ENCODE results near the gene RPL18.

DNA sequence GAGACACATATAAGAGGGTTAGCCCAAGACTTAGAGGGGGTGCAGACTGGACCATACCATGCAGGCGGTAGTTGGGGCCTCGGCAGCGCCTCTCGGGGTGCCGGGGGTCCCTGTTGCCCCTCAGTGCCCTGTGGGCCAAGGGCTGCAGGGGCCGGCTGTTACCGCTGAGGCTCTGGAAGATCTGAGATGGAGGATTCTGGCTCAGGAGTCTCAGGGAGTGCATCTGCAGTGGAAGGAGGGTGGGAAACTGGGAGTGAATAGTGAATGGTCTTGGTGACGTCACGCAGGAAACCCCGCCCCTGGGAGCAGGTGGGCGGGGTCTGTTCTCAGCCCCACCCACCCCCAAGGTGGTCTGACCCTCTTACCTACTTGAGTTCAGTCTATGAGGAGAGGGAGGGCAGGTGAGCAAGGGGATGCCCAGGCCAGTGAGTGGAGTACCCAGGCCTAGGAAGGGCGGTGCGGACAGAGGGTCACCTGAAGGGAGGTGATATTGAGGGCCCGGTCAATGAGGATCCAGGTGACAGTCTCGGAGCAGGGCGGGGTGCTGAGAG, 19.9 kb upstream of the RPL18 start:
- TF ChIP-seq POLR2AphosphoS5 (IDR thresholded peaks at IDR 0.05), result no peak
- TF ChIP-seq, protein P1, sequence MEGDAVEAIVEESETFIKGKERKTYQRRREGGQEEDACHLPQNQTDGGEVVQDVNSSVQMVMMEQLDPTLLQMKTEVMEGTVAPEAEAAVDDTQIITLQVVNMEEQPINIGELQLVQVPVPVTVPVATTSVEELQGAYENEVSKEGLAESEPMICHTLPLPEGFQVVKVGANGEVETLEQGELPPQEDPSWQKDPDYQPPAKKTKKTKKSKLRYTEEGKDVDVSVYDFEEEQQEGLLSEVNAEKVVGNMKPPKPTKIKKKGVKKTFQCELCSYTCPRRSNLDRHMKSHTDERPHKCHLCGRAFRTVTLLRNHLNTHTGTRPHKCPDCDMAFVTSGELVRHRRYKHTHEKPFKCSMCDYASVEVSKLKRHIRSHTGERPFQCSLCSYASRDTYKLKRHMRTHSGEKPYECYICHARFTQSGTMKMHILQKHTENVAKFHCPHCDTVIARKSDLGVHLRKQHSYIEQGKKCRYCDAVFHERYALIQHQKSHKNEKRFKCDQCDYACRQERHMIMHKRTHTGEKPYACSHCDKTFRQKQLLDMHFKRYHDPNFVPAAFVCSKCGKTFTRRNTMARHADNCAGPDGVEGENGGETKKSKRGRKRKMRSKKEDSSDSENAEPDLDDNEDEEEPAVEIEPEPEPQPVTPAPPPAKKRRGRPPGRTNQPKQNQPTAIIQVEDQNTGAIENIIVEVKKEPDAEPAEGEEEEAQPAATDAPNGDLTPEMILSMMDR (IDR thresholded peaks at IDR 0.05), result no peak

Measured in transverse colon (tissue), 4 donors.